Fibroblast of skin of back (primary cell): ENCODE measurements around the gene CACNA2D2.

Experiments
- DNase-seq: peaks from one replicate; pipeline ENCODE4 v3.0.0-alpha.2; 2013

The CACNA2D2 gene

DNA sequence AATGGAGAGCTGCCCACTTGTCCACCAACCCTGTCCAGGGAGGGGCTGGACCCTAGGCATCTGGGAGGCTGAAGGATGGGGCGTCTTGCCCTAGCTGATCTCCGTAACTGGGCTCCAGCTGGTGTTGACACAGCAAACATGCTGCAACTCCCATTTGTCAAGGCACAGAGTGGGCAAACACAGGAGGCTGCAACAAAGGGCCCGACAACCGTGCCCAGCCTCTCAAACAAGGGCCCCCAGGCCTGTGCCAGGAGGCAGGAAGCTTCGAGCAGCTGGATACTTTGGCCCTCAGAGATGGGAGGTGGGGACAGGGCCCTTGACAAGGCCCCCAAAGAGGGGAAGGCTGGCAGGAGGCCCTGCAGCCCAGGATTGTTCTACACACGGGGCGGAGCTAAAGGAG is 79.9 kb downstream of the CACNA2D2 start:
- no peak for DNase-seq

GRCh38 chr3:50422153-50422552 is 81.3 kb downstream of the CACNA2D2 start:
- no peak for DNase-seq

DNA sequence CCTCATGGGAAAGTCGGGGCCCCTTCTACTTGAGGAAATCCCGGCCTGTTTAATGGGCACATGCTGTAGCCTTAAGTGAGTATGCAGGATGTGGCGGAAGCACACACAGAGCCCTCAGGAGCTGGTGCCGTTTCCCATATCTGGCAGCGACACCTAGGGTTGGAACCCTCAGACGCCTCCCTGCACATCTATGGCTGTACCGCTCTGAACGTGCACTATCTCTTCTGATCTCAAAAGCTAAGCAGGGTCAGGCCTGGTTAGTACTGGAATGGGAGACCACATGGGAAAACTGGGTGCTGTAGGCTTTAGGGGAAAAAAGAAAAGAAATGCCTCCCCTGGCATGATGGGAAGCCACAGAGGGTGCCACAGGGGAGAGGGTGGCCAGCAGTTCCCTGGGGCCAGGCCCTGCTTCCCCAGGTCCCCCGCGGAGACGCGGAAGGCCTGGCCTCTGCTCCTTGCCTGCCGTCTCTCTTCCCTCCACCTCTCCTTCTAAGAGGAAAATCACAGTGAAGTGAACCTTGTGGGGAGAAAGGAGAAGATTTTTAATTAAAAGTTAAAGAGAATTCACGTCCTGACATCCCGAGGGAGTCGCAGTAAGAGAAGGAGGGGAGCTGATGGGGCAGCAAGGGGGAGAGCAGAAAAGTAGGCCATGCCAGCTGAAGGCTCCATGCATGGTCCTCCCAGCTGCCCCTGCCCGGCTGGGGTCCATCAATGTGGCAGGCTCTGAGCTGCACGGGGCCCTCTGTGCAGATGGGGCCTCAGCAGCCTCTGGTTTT is 83.7 kb downstream of the CACNA2D2 start:
- DNase-seq, result no peak

DNA sequence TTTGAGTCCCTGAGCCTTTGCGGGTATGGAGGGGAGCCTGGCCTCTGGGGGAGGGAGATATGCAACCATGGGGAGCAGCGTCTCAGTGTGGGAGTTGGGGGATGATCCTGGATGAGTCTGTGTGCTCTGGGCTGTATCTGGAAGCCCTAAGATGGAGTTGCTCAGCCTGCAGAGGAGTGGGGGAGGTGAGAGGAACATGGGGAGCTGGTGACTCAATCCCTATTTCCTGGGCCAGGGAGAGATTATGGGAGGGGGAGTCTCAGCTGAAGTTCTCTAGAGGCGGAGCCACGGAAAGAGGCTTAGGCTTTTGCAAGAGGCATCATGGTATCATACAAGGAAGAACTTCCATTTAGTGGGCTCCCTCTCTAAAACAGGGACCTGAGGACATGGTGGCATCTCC is 84.6 kb downstream of the CACNA2D2 start:
- peak; percentile 6 for DNase-seq

DNA sequence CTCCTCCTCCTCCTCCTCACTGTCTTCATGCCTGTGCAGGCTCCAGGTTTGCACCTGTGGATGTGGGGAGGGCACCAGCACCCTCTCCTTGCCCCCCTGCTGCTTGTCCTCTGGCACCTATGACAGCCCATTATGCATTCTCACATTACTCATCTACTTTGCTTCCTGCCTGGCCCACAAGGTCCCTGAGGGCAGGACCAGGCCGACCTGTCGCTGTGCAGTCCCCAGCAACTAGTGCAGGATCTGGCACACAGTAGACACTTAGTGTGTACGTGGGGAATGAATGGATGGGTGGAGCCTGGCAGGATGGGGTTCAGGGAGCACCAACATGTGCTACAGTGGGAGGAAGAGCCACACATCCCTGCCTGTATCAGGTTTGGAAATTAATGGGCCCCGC is 85.8 kb downstream of the CACNA2D2 start:
- no peak for DNase-seq

DNA sequence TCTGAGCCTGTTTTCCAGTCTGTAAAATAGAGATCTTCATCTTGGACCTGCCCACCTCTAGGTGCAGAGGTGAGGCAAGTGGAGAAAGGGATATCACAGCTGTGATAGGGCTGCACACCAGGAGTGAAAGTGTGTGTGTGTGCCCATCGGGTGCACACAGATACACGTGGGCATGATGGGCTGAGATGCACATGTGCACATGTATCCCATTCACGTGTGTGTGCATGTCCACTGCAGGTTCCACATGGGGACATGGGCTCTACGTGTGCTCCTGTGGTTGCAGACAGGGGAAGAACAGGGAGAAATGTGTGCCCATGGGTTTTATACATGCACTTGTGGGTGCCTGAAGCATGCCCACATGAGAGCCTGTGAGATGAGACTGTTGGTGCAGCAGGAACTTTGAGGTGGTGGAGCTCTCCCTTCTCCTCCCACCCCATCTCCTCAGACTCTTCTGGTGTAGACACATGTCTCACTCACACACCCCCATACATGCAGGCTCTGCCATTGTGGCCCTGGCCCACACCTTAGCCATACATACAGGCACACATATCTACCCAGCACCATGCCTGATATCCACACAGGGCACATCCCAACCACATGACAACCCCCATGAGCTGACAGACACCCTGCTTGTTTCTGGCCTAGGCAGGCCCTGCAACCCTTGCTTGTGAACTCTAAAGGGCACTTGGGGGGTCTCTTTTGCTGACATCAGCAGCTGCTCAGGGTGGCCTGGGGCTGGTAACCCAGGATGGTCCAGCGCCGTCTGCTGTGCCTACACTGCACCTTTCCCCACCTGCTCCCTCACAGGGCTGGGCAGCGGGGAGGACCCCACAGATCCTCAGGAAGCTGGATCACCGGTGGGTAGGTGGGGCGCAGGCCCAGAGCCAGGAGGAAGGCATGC is 86.4 kb downstream of the CACNA2D2 start:
- no peak for DNase-seq

- DNase-seq, result no peak
Measured at GRCh38 chr3:50415816-50416215, 87.6 kb downstream of the CACNA2D2 start.

DNA sequence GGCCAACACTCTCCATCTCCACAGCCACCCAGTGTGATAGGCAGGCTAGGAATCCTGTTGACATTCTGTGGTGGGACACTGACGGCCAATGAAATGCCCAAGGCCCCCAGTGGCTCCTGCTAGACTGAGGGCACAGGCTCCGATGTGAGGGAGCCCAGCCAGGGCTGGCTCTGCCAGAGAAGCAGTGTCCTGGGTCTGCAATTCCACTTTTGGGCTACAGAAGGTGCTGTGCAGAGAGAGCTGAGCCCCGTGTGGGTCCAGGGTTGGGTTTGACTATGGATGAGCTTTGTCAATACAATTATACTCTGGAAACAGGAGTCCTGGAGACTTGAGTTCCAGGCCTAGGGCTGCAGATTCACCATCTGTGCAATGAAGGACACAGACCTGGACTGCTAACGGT is 88.4 kb downstream of the CACNA2D2 start:
- no peak for DNase-seq

- no peak for DNase-seq
Measured at GRCh38 chr3:50414616-50415015, 88.8 kb downstream of the CACNA2D2 start.

GRCh38 chr3:50412231-50412754 is 91.1 kb downstream of the CACNA2D2 start:
- no peak for DNase-seq

DNA sequence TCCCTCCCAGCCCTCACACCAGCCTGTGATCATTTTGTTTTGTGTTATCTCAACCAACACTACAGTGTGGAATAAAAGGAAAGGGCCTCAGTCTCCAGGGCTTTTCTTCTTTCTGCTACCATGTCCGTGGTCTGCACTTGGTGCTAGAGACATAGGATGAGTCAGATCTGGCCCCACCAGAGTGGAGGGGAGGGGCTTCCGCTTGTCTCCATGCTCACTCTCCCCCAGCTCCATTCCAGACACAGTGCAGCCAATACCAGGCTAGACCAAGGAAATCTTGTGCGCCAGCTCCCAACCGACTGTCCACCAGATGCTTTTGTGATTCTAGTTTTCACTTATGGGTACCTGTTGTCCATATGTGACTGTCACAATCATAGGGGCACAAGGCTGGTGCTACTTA is 92.2 kb downstream of the CACNA2D2 start:
- DNase-seq, result peak; percentile 17

- no peak for DNase-seq
Measured at GRCh38 chr3:50410608-50411139, 92.8 kb downstream of the CACNA2D2 start.

DNA sequence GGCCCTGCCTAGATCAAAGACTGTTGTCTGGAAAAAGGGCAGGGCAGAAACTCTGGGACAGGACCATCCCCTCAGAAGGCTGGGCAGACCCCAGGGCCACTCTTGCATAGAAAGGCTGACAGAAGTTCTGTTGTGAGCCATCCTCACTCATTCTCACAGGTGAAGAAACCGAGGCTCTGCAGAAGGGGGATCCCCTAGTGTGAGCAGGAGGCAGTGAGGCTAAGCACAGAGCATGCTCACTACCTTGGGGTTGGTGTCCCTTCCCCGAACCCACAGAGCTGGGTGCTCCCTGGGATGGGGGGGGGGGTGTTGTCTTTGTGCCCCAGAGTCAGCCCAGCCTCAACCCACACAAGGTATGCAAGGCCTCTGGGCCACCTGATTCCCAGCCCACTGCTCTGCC is 93.2 kb downstream of the CACNA2D2 start:
- no peak for DNase-seq

DNA sequence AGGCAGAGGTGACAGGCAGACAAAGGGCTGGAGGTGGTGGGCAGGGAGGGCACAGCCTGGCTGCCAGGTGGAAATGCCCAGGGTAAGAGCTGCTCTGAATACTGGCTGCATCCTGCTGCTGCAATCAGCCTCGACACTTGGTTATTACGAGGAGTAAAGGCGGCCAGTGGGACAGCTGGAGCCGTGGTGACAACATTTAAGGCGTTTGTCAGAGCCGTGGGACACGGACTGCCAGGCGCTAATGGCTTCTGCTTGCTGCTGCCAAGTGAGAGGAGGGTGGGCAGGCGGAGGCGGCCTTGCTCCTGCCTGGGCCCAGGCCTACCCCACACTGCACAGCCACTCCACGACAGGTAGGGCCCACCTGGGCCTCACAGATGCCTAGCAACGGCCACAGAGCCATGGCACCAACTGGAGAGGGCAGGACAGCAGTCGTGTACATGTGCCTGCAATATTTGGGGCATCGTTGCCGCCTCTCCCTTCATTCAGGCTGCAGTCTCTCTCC is 94.9 kb downstream of the CACNA2D2 start:
- no peak for DNase-seq

DNA sequence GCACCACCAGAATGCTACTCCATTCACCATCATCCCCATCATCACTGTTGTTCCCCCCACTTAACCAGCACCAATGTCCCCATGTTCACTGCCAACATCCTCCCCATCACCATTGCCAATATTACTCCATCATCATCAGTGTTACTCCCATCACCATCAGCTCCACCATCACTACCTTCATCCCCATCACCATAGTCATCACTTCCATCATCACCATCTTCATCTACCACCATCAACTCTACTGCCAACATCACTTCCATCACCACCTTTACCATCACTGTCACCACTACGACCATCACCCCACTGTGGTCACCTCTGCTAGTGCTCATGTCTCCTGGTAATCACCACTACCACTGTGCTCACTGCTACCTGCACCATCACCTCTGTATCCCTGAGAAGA is 96.9 kb downstream of the CACNA2D2 start:
- no peak for DNase-seq

GRCh38 chr3:50405249-50405648 is 98.2 kb downstream of the CACNA2D2 start:
- peak; percentile 34 for DNase-seq

GRCh38 chr3:50401978-50402595 is 101.3 kb downstream of the CACNA2D2 start:
- no peak for DNase-seq

DNA sequence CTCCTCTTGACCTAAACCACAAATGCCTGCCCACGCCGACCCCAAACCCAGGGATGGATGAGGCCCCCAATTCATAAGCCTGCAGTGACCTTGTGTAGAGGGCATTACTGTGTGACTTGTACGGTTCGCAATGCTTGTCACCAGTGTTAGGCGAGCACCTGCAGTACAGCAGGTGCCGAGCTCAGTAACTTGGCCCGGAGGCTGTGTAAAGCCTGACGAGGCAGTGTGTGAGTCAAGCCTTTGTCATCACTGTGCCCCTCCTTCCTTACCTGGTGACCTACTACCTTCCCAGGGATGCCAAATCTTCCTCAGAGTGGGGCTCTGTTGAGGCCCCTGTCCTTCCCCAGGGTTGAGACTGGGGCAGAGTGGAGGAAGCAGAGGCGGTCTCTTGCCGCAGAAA is 106.9 kb downstream of the CACNA2D2 start:
- no peak for DNase-seq

- no peak for DNase-seq
Measured at GRCh38 chr3:50395070-50395860, 108.2 kb downstream of the CACNA2D2 start.

GRCh38 chr3:50393061-50393460 is 110.4 kb downstream of the CACNA2D2 start:
- DNase-seq, result no peak

- DNase-seq, result no peak
Measured at GRCh38 chr3:50392101-50392715, 111.2 kb downstream of the CACNA2D2 start.
